Ovary (tissue), 9 donors: Measurements from ENCODE around the gene MBNL1. TPM values are rescaled to one million over a fixed set of nuclear protein-coding genes. Genes with fewer than 3 reads are reported as not detected.

Source experiments
- DNase-seq, 5 donors: peaks; one replicate each; pipeline ENCODE4 v3.0.0-alpha.2; 2019 to 2020
- H3K27ac ChIP-seq, 2 donors: fragments of 200-600 bp; one replicate each; pipeline versions ENCODE4 v1.5.1 to v1.8.0; 2019 to 2022
- H3K27me3 ChIP-seq: fragments of 200-600 bp; one replicate; pipeline ENCODE4 v1.8.0; 2022
- H3K36me3 ChIP-seq: fragments of 200-600 bp; sonication (generic); one replicate; pipeline ENCODE4 v1.5.1; 2019
- H3K4me1 ChIP-seq: one replicate; pipeline ENCODE4 v1.8.1; 2013; ENCODE audit warnings: mild to moderate bottlenecking, moderate library complexity; ENCODE audit not compliant: insufficient read depth
- H3K4me3 ChIP-seq: fragments of 200-600 bp; sonication (generic); one replicate; pipeline ENCODE4 v1.5.1; 2017
- H3K9me3 ChIP-seq, 2 donors: fragments of 200-600 bp in 1 of 2; sonication (generic) in 1 of 2; one replicate each; pipeline versions ENCODE4 v1.5.1 to v1.8.1; 2013 to 2019; ENCODE audit warnings: mild to moderate bottlenecking in 1 of 2, moderate library complexity in 1 of 2
- CTCF ChIP-seq, 3 donors: fragments of 450-650 bp in 2 of 3; fragments of 200-600 bp in 1 of 3; IDR thresholded peaks; one replicate each; pipeline versions ENCODE4 v1.5.1 to v1.8.0; 2016 to 2022; ENCODE audit warnings: antibody characterized with exemption in 3 of 3, mild to moderate bottlenecking in 1 of 3
- EP300 ChIP-seq: sonication (generic); formaldehyde crosslinking; IDR thresholded peaks from one replicate; pipeline ENCODE4 v1.6.1; 2017; ENCODE audit warnings: antibody characterized with exemption
- POLR2A ChIP-seq: fragments of 450-650 bp; IDR thresholded peaks from one replicate; pipeline ENCODE4 v1.6.1; 2017; ENCODE audit warnings: antibody characterized with exemption, mild to moderate bottlenecking, moderate library complexity
- WGBS, 3 donors: extraction: QIAGEN DNeasy Blood & Tissue Kit in 1 of 3; methylation state at CpG; one replicate each; pipeline versions ENCODE4 v1.1.5 to v1.1.7; 2013 to 2017; 5-methylcytosine and 5-hydroxymethylcytosine counted together
- intact Hi-C, 4 donors: fragments of 100-400 bp; cut with DNase I; formaldehyde crosslinking; loops; one replicate each; pipeline versions ENCODE4 v1.11.0 to v1.15.1; 2022 to 2023
- polyA plus RNA-seq, 2 donors: library from polyadenylated mRNA; stranded (reverse); fragments of 200-250 nt in 1 of 2; fragments of 350-450 nt in 1 of 2; fragmentation: Illumina TruSeq in 1 of 2; extraction: RNeasy Lipid Tissue Mini Kit (QIAGEN cat#74804) in 1 of 2; gene quantifications; one replicate each; pipeline ENCODE4 v1.2.3, GENCODE V29; 2013 to 2014
- total RNA-seq, 7 donors: library from RNA; depleted of rRNA in 2 of 7; stranded (reverse); fragments of >200 nt in 2 of 7; fragmentation: NEBNext Ultra II Directional in 3 of 7; extraction: Animal tissue kit (Norgen Biotek cat#: 25700) in 3 of 7; gene quantifications; one replicate each; pipeline versions ENCODE4 v1.1.0 to v1.2.4, GENCODE V29; 2016 to 2023
- donor health status: DM: no; HTN: no; CAD: no; lungs with moderate emphysema.
- donor health status: DM: no; HTN: no; CAD: no.
- donor health status: Bipolar disorder and iron deficiency.
- donor health status: DM: yes; HTN: yes; CAD: no.
- donor health status: DM: no; HTN: no; CAD: no.
- donor health status: DM: yes; HTN: yes; CAD: no.

The MBNL1 gene
- total and polyA plus RNA-seq, 9 donors = 39.7 to 152 (median 123) TPM

- peaks cover 10% of the 10 kb centered on the region for H3K4me1 ChIP-seq
- no peaks in the 10 kb centered on the region for H3K36me3 ChIP-seq
- intact Hi-C loops = no loop called here
- no peak overlapping the region for H3K27ac ChIP-seq
- H3K4me3 ChIP-seq = no peak overlapping the region
- H3K27me3 ChIP-seq = no peaks in the 10 kb centered on the region
- TF ChIP-seq POLR2A = no peak
- TF ChIP-seq CTCF (IDR thresholded peaks at IDR 0.05) = no peak
- no peak for TF ChIP-seq EP300
- no peaks in the 10 kb centered on the region for H3K9me3 ChIP-seq
- no peak for DNase-seq
Observed at GRCh38 chr3:152399374-152399773, 130.6 kb downstream of the MBNL1 start.

GRCh38 chr3:152400887-152401286 is 132.2 kb downstream of the MBNL1 start:
- no peaks in the 10 kb centered on the region for H3K27me3 ChIP-seq
- no peaks in the 10 kb centered on the region for H3K36me3 ChIP-seq
- peaks cover 7% of the 10 kb centered on the region for H3K4me1 ChIP-seq
- intact Hi-C loops = no loop called here
- H3K27ac ChIP-seq = no peak overlapping the region
- no peaks in the 10 kb centered on the region for H3K9me3 ChIP-seq
- no peak overlapping the region for H3K4me3 ChIP-seq
- TF ChIP-seq CTCF (IDR thresholded peaks at IDR 0.05) = no peak
- DNase-seq = no peak

- Histone ChIP-seq H3K27me3 (no peaks in the 10 kb centered on the region), H3K27ac (no peak overlapping the region), H3K4me1 (peaks cover 5% of the 10 kb centered on the region), H3K36me3 (no peaks in the 10 kb centered on the region), H3K9me3 (no peaks in the 10 kb centered on the region), H3K4me3 (no peak overlapping the region)
- TF ChIP-seq EP300 (no peak), CTCF (IDR thresholded peaks at IDR 0.05) (no peak), POLR2A (no peak)
- WGBS, 3 donors = 62 to 69% (median 69%) methylated on average over 5 of the region's 5 CpGs
- intact Hi-C loops = no loop called here
- no peak for DNase-seq
Observed at GRCh38 chr3:152402695-152403451, 134.1 kb downstream of the MBNL1 start.

GRCh38 chr3:152403632-152404066 is 134.9 kb downstream of the MBNL1 start:
- DNase-seq = peak in 1 of 5 donors; percentile 35
- H3K4me3 ChIP-seq = no peak overlapping the region
- no peaks in the 10 kb centered on the region for H3K36me3 ChIP-seq
- H3K27me3 ChIP-seq = no peaks in the 10 kb centered on the region
- WGBS, 3 donors = 75 to 91% (median 88%) methylated on average over 2 of the region's 2 CpGs
- H3K9me3 ChIP-seq = no peaks in the 10 kb centered on the region
- TF ChIP-seq POLR2A (no peak), EP300 (no peak)
- peaks cover 6% of the 10 kb centered on the region for H3K4me1 ChIP-seq
- H3K27ac ChIP-seq = no peak overlapping the region
- intact Hi-C loops = no loop called here

- H3K27ac ChIP-seq = no peak overlapping the region
- H3K4me1 ChIP-seq = peaks cover 6% of the 10 kb centered on the region
- no peaks in the 10 kb centered on the region for H3K36me3 ChIP-seq
- no peaks in the 10 kb centered on the region for H3K9me3 ChIP-seq
- intact Hi-C loops = no loop called here
- DNase-seq = no peak
- 96 to 98% (median 96%) methylated on average over 1 of the region's 1 CpG for WGBS, 3 donors
- TF ChIP-seq CTCF (IDR thresholded peaks at IDR 0.05) (no peak), EP300 (no peak), POLR2A (no peak)
- no peak overlapping the region for H3K4me3 ChIP-seq
- H3K27me3 ChIP-seq = no peaks in the 10 kb centered on the region
Observed at GRCh38 chr3:152404976-152405375, 136.2 kb downstream of the MBNL1 start.
